Activated effector memory CD4-positive, alpha-beta T cell treated with anti-CD3 and anti-CD28 coated beads, Interleukin-2, amount 50 U/mL, for 16 hours (primary cell): ENCODE measurements around the gene NKAIN4.
"Not testable (repeated sequence)": the region's sequence is repeated elsewhere in the genome, so short reads cannot be mapped to it uniquely, and the experiment has no call there.

Source experiments
- DNase-seq: peaks from one replicate; pipeline ENCODE4 v3.0.0-alpha.2; 2020

Gene NKAIN4

DNA sequence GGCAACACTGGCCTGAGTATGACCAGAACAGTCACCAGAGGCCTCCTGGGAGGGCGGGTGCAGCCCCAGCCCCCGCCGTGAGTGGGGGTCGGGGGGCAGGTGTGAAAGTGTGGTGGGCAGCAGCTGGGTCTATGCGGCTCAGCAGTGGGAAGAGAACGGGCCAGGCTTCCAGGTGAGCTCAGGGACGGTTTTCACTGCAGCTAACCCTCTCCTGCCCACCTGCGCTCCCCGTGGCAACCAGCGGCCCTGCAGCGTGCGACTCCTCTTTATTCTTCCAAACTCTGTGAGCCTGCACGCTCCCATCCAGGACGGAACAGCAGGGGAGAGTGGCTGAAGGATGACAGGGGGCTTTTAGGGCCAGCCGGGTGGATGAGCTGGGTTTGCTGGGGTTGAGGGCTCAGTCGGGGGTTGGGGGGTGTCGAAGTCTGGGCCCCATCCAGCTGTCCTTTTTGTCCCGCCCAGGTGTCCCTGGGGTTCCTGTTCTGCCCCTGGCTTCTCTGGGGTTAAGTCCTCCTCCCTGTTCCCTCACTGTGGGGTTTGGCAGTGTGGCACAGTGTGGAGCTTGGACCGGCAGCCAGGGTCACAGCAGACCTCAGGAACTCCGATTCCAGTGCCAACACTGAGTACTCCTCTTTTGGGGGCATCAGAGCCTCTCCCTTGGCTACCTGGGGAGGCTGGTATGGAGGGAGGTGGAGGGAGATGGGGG lies 19.4 kb downstream of the NKAIN4 start:
- DNase-seq, result no peak

DNA sequence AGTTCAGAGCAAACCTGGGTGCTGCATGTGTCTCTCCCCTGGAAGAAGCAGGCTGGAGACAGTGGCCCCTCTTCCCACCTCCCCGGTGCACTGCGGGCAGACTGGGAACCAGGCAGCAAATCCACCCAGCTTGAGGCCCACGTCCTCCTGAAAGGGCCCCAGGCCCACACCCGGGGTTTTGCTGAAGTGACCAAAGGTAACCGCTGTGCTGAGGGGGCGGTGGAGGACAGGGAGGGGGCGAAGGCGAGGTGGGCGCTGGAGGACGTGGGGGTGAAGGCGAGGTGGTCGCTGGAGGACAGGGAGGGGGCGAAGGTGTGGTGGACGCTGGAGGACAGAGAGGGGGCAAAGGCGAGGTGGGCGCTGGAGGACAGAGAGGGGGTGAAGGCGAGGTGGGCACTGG lies 20.3 kb downstream of the NKAIN4 start:
- no peak for DNase-seq

DNA sequence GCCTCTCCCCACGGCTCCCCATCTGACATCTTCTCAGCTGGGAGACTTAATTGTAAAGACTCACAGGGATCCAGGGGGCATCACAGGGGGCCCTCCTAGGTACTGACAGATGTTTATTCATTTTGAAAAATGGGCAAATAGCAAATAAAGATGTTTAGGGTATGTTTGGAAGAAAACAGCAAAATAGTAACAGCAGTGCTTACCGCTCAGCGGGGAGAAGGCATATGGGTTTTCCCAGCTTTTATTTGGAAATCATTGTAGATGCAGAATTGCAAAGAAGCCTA lies 21.3 kb downstream of the NKAIN4 start:
- no peak for DNase-seq

DNA sequence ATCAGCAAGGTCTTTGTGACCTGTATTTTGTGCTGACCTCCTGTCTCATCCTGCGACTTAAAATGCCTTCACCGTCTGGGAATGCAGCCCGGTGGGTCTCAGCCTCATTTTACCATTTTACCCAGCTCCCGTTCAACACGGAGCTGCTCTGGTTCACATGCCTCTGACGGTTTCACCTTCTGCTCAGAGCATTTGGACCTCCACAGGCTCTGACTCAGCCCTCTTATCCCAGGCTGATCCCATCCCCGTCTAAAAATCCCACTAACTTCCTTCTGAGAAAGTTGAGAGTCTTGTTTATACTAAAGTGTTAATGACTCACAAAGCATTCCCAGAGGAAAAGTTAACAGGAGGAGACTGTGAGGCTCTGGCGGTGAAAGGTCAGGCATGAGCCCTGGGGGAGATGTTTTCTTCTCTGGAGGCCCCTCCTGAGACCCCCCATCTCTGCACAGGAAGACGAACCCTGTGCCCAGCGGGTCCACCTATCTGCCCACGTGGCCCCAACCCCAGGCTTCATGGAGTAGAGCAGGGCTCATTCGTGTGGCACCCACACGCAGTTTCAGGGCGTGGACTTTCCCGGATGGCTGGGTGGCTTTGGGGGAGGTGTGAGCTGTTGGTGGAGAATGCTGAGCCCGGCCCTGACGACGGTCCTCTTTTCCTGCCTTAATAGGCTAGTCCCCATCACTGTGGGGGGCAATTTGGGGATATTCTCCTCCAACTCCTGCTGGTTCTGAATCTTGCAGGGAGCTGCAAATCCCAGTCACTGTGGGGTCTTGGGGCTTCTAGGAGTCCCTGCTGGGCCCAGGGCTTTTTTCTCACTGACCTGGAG lies 21.8 kb downstream of the NKAIN4 start:
- DNase-seq, result no peak

DNA sequence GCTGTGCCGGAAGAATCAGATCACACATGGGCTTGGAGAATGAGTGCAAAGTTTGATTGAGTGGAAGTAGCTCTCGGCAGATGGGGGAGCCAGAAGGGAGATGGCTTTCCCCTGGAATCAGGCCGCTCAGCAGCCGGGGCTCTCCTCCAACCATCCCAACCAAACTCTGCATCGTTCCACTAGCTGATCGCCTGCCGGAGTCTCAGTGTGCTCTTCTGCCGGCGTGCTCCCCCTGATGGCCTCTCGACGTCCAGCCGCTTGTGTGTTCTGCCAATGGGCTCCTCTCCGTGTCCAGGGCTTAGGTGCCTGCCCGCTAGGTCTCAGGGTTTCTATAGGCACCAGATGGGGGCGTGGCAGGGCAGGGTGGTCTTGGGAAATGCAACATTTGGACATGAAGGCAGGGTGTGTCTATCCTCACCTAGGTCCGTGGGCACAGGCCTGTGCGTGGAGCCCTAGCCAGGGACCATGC lies 23.4 kb downstream of the NKAIN4 start:
- DNase-seq, result no peak

DNA sequence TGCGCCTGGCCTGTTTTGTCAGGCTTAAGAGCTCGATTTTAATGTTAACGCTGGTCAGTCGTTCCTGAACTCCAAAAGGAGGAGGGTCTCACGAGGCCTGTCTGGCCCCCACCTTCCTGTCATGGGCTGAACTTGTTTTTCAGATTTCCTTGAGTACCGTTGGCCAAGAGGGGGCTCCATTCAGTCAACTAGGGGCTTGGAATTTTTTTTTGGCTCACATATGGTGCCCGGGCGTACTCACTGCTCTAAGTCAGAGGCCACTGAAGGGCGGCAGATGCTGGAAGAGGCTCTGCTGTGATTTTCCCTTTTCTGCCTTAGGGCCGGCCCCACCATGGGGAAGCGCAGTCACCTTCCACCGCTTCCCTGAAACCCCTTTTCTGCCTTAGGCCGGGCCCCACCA lies 25.5 kb downstream of the NKAIN4 start:
- DNase-seq, result no peak

DNA sequence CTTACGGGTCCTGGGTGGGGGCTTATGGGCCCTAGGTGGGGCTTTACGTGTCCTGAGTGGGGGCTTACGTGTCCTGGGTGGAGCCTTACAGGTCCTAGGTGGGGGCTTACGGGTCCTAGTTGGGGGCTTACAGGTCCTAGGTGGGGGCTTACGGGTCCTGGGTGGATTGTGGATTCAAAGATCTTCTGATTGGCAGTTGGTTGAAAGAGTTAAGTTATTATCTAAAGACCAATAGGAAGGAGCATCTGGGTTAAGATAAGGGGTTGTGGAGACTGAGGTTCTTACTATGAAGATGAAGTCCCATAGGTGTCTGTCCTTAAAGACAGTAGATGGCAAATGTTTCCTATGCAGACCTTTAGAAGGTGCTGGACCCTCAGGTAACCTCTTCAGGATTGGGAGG lies 27.0 kb downstream of the NKAIN4 start:
- DNase-seq, result no peak

DNA sequence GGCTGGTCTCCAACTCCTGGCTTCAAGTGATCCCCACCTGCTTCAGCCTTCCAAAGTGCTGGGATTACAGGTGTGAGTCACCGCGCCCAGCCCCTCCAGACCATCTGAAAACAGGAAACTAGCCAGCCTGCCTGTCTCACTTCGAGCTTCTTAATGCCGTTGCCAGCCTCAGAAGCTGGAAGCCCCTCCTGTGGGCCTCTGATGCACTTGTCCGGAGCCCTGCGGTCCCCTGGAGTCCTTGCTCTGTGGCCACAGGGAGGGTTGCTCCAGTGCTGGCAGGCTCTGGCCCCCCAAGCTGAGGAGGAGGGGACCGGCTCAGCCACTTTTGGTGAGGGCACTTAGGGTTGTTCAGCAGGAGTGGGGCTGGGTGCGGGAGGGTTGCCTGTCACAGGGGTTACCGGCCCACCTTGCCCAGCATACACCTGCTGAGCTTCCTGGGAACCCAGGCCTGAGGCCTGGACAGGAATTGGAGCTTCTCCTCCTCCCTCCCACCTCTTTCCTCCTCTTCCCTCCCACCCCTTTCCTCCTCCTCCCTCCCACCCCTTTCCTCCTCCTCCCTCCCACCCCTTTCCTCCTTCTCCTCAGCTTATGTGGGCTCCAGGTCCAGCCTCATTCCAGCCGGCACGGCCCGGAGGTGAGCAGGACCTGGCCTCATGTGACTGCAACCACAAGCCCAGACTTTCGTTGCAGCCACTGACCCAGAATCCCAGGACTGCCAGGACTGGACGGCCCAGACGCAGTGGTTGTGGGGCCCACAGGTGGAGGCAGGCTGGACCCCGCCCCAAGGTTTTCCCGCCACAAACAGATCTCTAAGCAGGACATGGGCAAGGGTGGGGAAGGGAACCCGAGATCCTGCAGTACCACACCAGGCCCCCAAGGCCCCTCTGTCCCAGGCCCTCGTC lies 28.0 kb downstream of the NKAIN4 start:
- no peak for DNase-seq

DNA sequence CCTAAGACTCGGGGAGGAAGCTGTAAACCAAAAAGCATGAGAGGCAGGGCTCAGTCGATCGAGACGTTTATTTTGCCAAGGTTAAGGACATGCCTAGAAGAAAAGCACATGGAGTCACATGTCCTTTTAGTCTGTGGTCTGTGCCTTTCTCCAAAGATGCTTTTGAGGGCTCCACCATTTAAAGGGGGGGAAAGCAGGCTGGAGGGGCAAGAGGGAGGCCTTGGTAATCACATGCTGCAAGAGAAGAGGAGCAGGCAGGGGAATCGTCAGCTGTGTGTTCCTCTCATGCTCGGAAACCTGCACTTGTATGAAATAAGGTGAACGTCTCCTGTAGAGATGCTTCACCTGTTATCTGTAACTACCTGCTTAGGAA lies 29.2 kb downstream of the NKAIN4 start:
- DNase-seq, result no peak

DNA sequence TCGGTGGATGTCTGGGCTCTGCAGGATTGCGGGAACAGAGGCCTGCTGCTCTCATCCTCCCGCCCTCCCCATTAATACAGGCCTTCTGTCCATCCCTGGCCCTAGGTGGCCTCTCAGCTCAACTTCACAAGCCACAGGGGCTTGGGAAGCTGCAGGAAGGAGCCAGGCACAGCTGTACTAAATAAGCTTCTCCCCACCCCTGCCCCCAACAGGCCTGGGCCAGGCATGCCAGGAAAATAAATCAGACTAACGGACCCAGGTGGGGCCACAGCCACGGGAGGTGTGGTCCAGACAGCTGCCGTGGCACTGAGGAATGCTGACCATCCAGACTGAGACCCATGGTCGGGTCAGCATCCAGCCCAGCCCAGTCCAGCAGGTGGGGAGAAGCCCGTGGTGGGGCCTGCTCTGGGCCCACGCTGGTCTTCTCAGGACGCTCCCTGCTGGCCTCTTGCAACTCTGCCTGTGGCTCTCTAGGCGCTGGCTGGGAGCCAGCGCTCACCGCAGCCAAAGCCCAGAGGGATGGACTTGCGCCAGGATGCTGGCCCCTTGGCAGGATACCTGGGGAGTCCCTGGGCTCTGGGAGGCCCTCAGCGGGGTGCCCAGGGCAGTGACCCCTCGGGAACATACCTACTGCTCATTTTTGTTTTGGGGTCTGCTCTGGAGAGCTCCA lies 29.7 kb downstream of the NKAIN4 start:
- no peak for DNase-seq

DNA sequence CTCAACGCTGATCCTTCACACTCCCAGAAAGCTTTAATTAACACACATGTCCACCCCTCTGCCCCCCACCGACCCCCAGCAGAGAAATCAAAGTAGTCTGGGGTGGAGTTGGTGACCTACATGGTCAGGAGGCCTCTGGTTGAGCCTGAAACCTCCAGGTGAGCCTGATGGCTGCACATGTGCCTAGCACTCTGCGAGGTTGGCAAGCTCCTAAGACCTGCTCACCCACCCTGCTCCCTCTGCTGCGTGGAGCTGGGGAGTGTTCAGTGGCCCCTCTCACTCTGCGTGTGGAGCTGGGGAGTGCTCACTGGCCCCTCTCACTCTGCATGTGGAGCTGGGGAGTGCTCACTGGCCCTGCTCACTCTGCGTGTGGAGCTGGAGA lies 30.4 kb downstream of the NKAIN4 start:
- no peak for DNase-seq

DNA sequence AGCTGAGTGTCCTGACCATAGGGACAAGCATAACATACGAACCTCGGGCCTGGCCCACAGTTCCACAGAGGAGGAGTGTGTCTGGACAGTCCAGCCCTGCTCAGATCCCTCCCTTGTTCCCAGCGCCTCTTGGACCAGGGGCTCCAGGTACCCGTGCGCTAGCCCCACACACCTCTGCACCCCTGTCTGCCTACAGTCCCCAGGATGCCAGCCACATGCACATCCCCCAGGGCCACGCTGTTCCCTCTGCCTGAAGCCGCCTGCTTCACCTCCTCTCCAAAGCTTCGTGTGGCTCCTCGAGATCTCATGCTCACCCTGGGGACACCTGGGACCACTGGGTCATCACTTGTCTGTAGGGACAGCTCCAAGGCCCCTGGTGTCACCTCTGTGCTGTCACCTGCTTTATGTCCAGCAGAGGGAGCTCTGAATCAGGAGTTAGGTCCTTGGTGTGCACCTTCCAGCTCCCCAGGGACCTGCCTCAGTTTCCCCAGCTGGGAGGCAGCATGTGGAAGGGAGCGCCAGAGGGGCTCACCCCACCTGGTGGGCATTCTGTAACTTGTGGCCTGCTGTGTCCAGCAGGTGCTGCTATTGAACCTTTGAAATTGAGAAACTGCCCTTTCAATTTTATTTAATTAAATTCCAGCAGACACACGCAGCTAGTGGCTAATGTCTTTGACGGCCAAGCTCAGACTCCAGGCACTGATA lies 31.0 kb downstream of the NKAIN4 start:
- peak; percentile 78 for DNase-seq

DNA sequence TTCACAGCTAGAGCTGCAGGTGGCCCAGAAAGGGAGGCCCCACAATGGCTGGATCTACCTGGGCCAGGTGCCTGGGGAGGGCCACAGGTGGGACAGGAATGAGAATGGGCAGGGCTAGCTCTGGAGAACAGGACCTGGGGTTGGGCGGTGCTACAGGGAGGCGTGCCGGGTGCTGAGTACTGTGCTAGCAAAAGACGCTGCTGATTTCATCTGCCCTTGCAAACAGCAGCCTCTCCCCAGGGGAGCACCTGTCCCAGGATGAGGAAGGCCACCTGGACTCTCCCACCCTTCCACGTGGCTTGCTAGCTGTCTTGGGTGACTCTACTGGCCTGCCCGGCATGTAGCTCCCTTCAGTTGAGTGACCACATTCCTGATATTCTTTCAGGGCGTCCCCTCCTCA lies 31.7 kb downstream of the NKAIN4 start:
- DNase-seq, result no peak

DNA sequence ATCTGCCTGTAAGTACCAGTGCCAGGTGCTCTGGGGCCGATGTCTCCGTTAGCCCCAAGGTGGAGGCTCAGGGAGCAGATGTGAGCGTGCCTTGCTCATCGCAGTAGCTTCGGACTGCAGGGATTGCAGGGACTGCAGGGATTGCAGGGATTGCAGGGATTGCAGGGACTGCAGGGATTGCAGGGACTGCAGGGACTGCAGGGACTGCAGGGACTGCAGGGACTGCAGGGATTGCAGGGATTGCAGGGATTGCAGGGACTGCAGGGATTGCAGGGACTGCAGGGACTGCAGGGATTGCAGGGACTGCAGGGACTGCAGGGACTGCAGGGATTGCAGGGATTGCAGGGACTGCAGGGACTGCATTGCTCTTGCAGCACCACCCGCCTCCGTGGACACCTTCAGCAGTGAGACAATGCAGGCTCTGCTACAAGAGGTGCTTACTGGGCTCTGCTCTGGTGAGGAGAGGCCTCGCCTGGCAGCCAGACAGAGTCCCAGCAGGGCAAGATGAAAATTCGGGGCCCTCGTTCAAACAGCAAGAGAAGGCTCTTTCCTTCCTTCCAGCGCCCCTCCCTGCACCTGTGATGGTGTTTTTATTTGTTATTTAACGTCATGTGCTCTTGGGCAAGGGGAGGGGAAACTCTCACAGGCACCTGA lies 32.7 kb downstream of the NKAIN4 start:
- not testable (repeated sequence) for DNase-seq

DNA sequence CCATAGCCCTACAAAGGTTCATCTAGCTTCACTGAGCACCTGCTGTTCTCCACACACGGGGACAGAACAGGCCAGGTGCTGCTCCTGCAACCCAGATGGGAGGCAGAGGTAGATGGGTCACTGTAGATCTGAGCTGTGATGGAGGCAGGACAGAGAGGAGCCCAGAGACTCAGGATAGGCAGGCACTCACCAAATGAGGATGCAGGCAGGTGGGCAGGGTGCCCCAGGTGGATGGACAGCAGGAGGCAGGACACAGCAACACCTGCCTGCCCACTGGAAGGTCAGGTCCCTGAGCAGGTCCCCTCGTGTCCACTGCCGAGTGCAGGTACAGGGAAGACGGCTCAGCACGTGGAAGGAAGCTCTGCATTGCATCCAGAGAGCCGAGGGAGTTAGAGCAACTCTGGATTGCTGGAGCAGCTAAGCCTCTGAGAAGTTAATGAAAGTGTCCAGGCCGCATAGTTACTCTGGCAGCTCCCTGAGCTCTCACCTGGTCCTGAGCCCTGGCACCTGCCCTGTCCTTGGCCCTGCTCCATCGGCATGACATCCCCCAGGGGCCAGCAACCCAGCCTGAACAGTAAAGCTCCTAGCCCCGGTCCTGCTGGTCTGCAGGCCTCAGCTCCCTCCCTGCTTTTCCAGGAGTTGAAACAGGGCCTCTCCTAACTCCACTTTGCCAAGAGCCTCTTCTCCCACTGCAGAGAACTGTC lies 33.4 kb downstream of the NKAIN4 start:
- DNase-seq, result no peak

DNA sequence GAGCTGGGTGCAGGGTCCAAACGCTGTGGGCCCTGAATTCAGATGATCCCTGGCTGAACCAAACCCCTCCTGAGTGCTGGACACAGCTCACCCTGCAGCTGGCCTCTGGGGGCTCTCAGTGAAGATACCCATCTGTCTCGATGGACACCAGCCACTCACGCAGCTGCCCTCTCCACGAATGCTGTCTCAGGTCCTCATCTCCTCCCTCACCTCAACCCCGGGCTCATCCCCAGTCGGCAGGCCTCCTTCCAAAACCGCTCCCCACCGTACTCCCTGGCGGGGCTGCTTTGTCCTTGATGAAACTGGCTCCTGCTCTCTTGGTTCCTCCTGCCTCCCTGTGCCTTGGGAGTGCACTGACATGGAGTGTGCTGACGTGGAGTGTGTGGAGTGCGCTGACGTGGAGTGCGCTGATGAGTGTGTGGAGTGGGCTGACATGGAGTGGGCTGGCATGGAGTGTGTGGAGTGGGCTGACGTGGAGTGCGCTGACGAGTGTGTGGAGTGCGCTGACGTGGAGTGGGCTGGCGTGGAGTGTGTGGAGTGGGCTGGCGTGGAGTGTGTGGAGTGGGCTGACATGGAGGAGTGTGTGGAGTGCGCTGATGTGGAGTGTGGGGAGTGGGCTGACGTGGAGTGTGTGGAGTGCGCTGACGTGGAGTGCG lies 34.3 kb downstream of the NKAIN4 start:
- DNase-seq, result no peak

DNA sequence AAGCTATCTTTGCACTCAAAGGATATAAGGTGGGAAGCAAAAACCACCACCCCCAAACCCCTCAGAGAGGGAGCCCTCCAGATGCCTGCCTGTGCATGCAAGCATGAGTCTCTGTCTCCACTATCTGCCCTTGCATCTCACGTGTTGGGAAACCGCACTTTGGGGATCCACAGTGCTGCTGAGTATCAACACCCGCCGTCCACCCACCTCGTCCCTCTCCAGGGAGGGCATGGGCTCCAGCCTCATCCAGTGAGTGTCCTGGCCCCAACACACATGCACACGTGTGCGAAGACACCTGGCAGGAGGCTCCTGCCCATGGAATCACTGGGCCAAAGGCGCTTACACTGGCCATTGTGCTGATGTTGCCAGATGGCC lies 34.8 kb downstream of the NKAIN4 start:
- no peak for DNase-seq

DNA sequence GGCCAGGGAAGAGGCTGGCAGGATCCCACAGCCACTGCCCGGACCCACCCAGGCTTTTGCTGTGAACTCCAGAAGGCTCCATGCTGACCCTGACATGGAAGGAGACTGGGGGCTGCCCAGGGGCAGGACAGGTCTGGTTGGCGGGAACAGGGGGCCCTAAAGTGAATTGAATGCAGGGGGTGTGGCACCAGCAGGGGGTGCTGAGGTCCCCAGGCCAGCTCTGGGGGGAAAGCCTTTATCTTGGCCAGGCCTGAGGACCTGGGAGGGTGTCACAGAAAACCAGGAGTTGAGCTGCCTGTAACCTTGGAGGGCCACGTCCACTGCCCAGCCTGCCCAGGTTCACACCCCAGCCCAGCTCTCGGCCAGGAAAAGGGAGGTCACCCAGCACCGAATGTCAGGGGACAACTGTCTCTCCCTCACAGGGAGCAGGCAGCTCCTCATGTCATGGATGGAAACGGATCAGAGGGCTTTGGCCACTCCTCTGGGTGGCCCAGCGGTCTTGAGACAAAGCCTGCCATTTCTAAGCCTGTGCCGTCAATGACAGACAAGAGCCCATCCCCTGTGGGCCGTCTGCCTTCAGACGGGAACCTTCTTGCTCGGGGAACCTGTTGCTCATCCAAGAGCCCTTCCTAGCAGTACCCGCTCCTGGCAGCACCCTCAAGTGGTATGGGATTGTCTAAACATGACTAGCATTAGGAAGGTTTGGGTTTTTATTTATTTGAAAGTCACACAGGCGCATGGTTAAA lies 35.4 kb downstream of the NKAIN4 start:
- DNase-seq, result no peak

DNA sequence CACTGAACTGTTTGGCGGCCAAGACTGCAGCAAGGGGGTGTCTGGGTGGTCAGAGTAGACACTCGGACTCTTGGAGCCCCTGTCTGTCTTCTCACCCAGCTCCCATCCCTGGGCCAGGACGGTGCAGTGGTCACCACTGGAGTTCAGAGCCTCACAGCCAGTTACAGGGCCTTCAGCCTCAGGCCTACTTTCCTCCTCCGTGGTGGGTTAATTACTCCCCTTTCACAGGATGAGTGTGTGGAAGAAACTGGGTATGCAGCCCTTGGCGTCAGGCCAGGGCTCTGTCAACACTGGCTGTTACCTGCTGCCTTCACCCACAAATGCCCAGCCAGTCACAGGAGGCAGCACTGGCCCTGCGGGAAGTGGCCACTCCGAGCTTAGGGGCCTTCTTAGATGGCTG lies 36.6 kb downstream of the NKAIN4 start:
- no peak for DNase-seq

DNA sequence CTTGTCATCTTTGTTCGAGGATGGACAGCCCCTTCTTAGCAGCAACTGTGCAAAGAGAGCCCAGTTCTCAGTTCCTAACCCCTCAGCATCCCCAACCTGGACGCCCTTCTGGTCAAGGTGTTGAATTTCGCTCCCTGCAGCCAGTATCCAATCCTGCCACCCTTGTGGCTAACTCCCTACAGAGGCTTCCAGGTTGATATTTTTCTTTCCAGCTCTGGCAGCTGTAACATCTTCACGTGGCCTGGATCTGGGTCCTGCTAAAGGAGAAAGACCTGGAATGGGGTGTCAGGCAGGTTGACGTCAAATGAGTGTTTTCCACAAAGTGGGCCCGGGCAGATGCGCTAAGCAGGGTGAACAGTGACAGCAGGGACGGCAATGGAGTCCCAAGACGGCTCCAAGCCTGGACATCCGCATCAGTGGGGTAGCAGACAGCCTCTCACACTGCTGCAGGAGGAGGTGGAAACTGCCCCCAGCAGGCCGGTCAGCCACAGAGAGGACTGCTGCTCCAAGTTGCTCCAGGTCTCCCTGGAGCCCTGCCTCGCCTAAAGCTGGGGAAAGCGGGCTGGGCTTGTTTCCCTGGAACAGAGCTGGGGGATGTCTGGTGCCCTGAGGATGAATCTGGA lies 37.3 kb downstream of the NKAIN4 start:
- DNase-seq, result no peak
